ENCODE measurements around the gene EML4.

GRCh38 chr2:42332575-42332974 lies 163.4 kb downstream of the EML4 start:
- TF ChIP-seq EZH2 (IDR thresholded peaks at IDR 0.05; ENCODE audit: borderline replicate concordance, low read depth, low read length, poor library complexity, severe bottlenecking) (no peak), CTCF (conservative IDR thresholded peaks at IDR 0.05; ENCODE audit: low read depth, low read length) (no peak)

Data from A673 (cell line).